ENCODE results near the gene DCAF4L1. TPM values are rescaled to one million over a fixed set of nuclear protein-coding genes. Genes with fewer than 3 reads are reported as not detected.

DCAF4L1 gene, protein sequence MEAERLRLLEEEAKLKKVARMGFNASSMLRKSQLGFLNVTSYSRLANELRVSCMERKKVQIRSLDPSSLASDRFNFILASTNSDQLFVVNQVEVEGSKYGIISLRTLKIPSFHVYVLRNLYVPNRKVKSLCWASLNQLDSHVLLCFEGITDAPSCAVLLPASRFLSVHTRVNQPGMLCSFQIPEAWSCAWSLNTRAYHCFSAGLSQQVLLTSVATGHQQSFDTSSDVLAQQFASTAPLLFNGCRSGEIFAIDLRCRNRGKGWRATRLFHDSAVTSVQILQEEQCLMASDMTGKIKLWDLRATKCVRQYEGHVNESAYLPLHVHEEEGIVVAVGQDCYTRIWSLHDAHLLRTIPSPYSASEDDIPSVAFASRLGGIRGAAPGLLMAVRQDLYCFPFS
- polyA plus RNA-seq (2013, experiment 1 of 2; ENCODE audit: insufficient read length): 0.04 TPM
- 0.05 TPM for polyA plus RNA-seq (2013, experiment 2 of 2; ENCODE audit: insufficient read length)

DNA sequence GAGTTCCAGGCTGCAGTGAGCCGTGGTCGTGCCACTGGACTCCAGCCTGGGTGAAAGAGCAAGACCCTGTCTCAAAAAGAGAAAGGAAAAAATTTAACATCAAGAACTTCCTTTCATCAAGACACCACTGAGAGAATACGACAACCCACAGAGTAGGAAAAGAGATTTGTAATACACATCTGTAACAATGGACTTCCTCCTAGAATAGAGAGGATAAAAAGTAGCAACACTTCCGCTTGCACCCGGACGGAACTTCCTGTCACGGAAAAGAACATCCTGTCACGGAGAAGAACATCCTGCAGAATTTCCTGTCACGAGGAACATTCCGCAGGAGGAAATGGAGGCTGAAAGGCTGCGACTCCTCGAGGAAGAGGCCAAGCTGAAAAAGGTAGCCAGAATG, at the start of gene DCAF4L1:
Gene DCAF4L1 (plus strand): TSS at position 301 of the 400 bp plus-strand sequence. CDS start 37 bp downstream, at position 338.
- no peak for DNase-seq

DNA sequence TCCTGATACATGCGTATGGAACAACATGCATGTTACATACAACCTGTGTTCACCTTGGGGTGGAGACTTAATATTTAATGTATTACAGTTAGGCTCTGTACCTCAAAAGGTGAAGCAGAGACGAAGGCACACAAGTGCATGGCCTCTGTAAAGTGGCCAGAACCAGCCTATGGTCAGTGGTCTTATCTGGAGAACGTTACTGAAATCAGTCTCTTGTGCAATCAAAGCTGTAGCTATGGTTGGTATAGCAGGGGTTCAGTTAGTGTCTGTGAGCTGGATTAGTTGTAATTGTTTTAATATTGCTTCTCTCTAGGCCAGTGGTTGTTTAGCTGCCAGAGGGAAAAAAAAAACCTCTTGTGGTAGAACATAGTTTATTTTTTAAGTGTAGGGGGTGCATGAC, 48.6 kb upstream of the DCAF4L1 start:
- no peak for DNase-seq

DNA sequence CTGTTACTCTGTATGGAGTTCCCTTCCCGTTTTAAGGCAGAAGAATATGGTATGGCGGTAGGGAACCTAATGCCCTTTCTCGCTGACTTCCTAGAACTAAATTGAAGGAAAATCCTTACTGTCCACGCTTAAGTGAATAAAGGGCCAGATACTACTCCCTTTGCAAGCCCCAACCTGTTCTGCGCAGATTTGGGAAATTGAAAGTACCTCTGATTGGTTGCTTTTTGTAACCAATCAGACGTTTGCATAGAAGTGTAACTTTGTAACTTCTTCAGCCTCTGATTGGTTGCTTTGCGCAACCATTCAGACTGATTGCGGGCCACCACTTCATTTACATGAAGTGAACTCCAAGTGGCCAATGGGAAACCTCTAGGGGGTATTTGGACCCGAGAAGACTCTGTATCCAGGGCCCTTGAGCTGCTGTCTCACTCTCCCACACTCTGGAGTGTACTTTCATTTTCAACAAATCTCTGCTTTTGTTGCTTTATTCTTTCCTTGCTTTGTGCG, 47.5 kb upstream of the DCAF4L1 start:
- DNase-seq: no peak

DNA sequence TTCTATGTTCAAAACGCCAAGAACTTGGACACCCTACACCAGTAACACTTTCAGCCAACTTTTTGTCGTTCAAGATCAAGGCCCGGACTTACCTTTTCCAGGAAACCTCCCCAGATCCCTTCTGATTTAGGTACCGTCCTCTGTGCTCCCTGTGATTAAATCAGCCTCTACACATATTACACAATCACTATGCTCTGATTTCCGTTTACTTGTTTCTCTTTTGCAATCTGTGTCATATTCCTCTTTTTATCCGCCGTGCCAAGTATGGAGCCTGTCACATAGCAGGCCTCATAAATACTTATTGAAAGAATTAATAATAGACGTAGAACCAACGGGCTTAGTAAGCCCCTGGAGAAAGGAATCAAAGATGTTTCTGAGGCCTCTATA, 47.0 kb upstream of the DCAF4L1 start:
- DNase-seq: no peak

DNA sequence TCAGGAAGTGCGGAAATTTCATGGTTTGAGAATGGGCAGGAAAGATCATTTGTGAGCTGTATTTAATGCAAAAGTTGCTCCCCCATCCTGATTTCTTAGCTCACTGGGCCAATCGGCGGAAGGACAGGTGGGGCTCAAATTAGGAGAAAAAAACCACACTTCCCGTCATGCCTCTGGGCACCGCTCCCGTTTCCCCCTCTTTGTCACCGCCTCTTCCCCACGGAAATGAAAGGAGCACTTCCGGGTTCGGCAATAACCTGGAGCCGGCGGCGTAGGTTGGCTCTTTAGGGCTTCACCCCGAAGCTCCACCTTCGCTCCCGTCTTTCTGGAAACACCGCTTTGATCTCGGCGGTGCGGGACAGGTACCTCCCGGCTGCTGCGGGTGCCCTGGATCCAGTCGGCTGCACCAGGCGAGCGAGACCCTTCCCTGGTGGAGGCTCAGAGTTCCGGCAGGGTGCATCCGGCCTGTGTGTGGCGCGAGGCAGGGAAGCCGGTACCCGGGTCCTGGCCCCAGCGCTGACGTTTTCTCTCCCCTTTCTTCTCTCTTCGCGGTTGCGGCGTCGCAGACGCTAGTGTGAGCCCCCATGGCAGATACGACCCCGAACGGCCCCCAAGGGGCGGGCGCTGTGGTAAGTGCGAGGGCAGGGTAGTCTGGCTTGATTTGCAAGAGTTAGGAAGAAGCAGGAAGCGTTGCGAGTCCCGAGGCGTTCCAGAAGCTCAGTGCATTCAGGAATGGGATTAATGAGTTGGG, 46.5 kb upstream of the DCAF4L1 start, which contains the start of gene TMEM33:
Gene TMEM33 (plus strand): TSS at position 529 of the 751 bp plus-strand sequence. CDS start 56 bp downstream, at position 585.
- DNase-seq: peak; percentile 87

DNA sequence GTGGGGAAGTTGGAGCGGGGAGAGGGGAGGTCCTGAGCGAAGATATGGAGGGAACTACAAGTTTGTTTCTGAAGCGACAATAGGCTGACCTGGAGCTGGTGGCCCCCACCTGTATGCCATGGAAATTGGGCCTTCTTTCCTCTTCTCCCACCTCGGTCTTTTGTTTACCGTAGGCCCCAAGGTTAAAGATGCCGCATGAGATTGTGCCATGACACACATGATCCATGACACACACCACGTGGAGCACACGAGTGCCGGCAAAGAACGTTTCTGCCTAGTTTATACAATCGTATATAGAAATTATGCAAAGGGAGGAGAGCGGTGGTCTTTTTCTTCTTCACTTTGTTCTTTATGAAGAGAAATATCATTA, 45.9 kb upstream of the DCAF4L1 start:
- peak; percentile 6 for DNase-seq

DNA sequence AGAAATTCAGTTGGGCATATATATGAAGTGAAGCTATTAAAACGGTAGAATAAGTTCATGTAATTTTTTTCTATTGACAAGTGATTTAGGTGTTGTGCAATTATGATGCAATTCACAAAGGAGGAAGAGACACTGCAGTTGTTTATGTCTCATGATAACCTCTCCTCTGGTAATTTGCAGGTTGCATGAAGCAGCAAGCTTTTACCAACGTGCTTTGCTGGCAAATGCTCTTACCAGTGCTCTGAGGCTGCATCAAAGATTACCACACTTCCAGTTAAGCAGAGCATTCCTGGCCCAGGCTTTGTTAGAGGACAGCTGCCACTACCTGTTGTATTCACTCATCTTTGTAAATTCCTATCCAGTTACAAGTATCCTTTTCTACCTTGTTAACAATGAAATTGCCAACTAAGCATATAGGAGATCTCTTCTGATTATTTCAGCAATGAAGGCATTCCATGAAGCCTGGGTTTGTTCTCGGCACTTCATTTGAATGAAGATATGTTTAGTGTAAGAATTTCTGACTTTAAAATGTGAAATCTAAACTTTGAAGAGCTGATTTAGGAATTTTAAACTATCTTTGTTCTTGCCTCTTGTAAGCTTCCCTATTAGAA, 42.4 kb upstream of the DCAF4L1 start:
- DNase-seq: no peak

DNA sequence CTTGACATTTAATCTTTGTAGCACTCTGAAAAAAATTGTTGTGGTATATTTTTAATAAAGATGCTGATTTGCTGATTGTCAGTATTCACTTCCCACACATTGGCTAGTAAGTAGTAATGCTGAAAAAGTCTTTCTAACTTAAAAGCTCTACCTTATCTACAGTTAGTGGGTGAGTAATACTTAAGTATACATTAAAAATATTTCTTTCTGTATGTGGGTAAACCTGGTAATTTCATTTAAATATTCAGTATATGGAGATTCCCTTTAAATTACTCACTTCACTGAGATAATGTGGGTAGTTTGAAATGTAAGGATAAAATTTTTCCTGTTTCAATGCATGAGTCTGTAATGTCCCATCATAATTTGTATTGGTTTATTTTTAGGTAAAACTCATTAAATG, 40.7 kb upstream of the DCAF4L1 start:
- no peak for DNase-seq

DNA sequence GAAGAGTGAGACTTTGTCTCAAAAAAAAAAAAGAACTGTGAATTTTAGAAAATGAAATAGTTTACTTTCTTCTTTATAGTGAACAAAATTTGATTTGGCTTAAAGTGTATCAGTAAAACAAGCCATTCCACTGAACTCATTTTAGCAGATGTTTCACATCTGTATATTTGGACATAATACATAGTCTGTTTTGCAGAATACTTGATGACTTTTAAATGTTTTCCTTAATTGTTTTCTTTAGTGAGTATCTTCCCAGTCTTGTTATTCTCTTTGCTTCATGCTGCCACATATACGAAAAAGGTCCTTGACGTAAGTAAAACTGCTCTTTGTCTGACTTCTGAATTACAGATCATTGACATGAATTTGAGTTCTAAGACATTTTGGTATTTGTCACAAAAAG, 38.0 kb upstream of the DCAF4L1 start:
- no peak for DNase-seq

DNA sequence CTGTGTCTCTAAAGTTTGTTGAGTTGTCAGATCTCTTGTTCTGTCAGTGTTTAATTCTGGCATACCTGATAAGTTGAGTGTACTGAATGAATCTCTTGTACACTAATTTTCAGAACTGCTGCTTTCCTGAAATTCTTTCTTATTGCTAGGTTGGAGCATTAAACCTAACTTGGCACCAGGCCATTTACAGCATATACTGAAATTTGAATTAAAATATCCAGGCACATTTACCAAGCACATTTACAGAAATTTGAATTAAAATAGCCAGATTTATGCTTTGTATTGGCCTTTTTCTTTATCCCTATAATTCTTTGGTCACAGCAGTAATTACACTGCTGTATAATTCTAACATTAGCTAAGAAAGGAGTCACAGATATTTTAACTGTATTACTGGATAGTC, 37.5 kb upstream of the DCAF4L1 start:
- DNase-seq: no peak

DNA sequence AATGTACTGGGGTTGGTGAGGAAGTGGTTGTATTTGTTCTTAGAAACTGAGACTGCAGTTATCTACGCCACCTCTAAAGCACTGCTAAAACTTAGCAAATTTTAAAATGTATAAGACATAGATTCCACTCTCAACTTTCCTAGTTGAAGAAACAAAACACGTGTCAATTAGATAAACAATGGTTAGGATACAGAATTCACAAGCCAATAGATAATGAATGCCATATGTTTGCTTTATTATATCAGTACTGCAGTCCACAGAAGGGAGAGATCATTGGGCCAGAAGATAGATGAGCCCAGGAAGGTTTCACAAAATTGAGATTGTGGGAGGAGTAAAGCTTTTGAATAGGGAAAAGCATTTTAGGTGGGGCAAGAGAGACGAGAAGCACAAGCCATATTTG, 32.0 kb upstream of the DCAF4L1 start:
- DNase-seq: no peak

DNA sequence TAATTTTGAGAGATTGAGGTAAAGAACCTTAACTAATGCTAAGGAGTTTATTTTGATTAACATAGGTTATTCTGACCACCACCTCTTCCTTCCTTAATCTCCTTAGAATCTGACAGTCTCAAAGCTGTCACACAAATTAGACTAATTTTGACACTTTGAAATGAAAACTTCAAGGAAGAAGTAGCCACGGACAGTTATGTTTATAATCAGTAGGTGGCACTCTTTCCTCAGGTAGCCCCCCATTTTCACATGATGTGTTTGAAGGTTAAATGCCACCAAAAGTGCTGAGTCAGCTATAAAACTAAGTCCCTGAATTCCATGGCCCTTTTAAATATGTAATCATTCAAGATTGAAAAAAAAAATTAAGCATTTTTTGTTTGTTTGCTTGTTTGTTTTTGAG, 23.9 kb upstream of the DCAF4L1 start:
- peak; percentile 3 for DNase-seq

DNA sequence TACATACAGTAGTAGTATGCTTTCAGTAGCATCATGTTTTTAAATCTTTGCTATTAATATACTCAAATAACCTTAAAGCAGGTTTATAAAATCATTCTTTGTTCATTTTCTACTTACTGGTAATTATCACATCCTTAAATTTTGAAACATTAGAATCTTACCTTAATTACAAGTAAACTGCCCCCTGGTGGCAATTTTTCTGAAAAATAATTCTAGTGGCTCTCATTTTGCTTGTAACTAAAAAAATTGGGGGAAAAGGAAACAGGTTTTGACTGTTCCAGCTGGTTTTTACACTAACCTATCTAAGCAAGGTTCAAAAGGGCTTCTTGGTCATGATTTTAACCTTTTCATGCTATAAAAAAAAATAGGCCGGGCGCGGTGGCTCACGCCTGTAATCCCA, 18.5 kb upstream of the DCAF4L1 start:
- DNase-seq: peak; percentile 4

DNA sequence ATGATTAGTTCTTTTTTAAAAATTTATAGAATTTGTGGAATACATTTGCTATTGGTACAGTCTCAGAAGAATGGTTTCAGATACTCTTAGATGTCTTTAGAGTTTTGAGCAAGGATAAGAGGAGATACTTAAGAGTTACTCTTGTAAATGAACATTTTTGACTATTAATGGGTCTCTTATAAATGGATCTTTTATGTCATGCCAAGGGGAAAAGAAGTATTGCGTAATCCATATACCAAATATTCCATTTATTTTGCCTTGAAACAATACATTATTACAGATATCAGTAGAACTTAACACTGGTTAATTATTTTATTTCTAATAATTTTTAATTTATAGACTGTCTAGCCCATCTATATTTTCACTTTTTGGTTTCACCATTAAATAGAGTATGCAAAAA, 17.2 kb upstream of the DCAF4L1 start:
- no peak for DNase-seq

DNA sequence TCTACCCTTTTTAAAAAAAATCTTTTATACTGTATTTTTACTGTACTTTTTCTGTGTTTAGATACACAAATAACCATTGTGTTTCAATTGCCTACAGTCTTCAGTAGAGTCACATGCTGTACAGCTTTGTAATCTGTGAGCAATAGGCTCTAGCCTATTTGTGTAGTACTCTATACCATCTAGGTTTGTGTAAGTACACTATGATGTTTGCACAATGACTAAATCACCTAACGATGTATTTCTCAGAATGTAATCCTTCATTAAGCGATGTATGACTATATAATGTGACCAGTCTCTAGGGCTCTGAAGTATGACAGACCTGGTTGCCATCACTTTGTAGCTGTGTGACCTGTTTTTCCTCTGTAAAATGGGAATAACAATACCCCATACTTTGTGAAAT, 14.2 kb upstream of the DCAF4L1 start:
- DNase-seq: no peak

DNA sequence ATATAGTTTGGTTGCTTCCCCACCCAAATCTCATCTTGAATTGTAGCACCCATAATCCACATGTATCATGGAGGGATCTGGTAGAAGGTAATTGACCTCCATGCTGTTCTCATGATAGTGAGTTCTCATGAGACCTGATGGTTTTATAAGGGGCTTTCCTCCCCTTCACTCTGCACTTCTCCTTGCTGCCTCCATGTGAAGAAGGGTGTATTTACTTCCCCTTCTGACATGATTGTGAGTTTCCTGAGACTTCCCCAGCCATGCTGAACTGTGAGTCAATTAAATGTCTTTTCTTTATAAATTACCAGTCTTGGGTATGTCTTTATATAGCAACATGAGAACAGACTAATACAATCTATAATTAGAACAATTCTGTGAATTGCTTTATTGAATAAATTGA, 11.9 kb upstream of the DCAF4L1 start:
- no peak for DNase-seq

DNA sequence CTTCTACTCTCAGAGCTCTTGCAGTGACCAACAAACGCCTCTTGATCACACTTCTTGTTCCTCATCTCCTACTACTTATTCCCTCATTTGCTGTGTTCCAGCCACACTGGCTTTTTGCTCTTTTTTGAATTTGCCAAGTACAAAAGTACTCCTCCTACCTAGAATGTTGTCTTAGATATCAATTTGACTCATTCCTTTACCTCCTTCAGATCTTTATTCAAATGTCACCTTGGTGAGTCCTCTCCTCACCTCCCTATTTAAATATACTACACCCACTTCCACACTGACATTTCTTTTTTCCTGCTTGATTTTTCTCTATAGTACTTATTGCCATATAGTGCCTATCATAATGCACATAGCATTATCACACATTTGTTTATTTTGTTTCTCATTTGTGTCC, 6.2 kb upstream of the DCAF4L1 start:
- DNase-seq: no peak

DNA sequence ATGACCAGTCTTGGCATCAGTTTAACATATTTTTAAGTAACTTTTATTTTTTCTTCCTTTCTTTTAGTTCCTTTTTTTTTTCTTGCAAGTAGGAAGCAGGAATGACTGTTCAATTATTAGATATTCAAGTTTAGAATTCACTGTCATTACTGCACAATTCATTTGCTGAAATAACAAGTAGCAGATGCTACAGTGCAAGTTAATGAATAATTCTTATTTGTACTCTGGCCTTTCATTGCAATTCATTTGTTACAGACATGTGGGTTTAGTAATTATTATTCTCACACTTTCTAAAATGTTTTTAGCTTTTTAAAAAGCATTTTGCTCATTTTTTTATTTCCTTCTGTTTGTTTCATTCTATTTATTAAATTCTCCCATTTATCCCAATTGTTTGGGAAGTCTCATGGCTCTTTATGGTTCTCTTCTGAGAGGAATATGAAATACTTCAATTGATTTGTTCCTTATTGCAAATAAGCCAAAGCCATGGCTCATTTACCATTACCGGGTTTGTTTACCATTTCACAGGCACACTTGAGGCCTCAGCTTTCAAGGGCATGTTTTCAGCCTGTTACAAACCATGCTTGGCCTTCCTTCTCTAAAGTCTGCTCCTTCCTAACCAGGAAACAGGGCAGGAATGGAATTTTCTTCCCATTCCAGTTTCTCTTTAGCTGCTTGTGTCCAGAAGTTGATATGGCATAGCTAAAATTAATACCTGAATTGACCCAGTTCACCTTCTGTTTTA, 4.6 kb upstream of the DCAF4L1 start:
- no peak for DNase-seq

DNA sequence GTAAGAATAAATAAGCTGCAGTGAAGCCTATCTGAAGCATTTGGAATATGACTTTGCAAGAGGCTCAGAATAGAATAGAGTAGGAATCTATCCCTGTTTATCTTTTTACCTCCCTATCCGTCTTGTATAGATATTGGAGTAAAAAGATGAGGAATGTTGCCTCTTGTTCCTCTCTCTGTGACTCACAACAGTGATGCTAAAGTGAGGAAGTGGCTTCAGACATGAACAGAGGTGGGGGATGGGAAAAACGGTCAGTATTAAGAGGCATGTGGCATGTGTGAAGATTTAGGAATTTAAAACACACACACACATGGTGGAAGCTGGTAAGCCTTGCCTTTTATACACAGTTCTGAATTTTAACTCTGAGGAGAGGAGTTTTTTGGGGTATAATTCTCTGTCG, 3.8 kb upstream of the DCAF4L1 start:
- DNase-seq: peak; percentile 69

DNA sequence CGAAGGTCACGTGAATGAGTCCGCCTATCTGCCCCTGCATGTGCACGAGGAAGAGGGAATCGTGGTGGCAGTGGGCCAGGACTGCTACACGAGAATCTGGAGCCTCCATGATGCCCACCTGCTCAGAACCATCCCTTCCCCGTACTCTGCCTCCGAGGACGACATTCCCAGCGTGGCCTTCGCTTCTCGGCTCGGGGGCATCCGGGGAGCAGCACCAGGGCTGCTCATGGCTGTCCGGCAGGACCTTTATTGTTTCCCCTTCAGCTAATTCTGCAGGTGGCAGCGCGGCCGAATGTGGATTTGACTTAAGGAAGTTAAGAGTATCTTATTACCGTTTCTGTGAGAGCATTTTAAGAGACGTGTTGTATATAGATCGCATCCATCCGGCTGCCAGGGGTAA, 1.2 kb downstream of the DCAF4L1 start:
- no peak for DNase-seq

DNA sequence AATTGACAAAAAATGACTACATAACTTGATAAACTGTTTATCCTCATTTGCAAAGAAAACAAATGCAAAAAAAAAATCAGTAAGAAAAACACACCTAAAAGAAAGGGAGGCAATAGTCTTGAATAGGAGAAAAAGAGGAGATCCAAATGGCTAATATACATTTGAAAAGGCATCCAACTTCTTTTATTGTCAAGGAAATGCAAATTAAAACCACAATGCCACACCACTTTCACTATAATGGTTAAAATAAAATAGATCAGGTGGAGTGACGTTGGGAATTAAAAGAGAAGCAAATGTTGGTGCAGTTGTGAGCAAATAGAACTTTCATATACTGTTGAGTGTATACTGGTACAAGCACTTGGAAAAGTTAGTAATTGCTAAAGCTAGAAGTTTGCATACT, 3.6 kb downstream of the DCAF4L1 start:
- DNase-seq: no peak

DNA sequence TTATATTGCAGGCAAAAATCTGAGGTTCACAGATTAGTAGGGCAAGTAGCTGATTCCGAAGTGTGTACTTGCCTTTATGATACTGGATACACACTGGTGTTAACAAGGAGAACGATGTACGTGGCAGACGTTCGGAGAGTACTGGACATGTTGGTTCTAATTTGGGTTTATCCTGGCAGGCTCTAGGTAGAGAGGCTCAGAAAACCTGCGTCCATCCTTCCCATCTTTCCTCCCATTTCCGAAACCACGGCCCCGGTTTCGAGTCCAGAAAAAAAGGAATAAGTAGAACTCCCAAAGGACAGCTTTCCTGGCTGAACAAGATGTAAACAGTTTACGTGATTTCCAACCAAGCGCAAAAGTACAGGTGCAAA, 8.4 kb downstream of the DCAF4L1 start:
- no peak for DNase-seq

Data from fibroblast of skin of abdomen (primary cell).